HG03139 (cell line): ENCODE measurements around the gene KCNMB1.
A peak's percentile ranks its signal among the peaks of the same experiment; 100 is the strongest.

ENCODE experiments used
- ATAC-seq: cut with Tn5 transposase; IDR thresholded peaks from one replicate; pipeline ENCODE4 v1.9.1; 2021; ENCODE audit not compliant: unreplicated experiment

The KCNMB1 gene

DNA sequence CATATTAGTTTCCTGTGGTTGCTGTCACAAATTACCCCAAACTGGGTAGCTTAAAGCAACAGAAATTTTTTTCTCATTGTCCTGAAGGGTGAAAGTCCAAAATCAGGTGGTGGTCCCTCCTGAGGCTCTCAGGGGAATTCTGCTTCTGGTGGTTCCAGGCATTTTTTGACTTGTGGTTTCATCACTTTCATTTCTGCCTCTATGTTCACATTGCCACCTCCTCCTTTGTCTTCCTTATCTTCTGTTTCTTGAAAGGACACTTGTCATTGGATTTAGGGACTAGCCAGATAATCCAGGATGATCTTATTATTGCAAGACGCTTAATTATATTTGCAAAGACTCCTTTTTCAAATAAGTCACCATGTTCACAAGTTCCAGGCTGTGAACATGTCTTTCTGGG lies 43.2 kb downstream of the KCNMB1 start:
- no peak for ATAC-seq

DNA sequence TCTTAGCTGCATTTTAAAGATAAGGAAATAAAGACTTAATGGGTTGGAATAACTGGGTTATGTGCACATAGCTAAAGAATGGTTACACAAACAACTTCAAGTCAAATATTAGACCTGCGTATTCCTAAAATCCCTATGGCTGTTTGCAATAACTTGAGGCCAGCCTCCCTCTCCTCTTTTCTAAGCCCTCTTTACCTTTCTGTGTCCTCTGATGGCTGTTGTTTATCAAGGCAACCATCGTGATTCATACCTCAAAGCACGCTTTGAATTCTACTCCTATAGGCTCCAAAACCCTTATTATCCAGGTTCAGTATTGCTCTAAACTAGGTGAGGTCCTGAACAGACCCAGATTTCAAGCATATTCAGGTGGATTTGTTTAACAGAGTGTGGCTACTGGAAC lies 46.0 kb downstream of the KCNMB1 start:
- ATAC-seq, result no peak

DNA sequence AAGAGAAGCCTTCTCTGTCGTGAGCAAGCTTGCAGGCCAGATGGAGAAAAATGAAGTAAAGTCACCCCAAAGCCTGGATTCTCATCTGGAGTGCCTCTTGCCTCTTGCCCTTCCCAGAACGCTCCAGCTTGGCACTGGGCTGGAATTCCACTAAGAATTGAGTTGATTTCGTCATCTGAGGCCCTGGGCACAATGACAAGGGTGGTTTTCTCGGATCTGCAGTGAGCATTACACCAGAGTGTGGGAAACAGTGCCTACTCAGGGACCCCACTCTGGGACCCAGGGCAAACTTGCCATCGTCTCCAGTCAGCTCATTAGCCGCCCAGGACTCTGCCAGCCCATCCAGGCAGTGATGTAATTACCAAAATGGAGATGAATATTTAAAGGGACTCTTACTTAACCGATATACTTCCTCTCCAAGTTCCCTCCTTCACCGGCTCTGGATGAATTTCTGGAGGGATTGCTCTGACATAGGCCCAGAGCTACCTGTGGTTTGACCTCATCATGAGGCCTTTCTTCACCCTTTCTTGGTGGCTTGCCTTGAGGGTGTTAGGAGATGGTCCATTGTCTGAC lies 46.9 kb downstream of the KCNMB1 start:
- ATAC-seq, result no peak

DNA sequence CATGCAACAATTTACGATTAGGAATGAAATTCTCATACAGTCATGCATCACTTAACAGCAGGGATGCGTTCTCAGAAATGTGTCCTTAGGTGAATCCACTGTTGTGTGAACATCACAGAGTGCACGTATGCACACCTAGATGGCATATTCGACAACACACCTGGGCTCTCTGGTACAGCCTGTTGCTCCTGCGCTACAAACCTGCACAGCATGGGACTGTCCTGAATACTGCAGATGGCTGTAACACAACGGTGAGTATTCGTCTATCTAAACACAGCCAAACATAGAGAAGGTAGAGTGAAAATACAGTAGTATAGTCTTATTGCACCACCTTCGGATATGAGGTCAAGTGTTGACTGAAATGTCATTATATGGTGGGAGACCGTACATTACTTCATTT lies 47.6 kb downstream of the KCNMB1 start:
- ATAC-seq, result no peak

DNA sequence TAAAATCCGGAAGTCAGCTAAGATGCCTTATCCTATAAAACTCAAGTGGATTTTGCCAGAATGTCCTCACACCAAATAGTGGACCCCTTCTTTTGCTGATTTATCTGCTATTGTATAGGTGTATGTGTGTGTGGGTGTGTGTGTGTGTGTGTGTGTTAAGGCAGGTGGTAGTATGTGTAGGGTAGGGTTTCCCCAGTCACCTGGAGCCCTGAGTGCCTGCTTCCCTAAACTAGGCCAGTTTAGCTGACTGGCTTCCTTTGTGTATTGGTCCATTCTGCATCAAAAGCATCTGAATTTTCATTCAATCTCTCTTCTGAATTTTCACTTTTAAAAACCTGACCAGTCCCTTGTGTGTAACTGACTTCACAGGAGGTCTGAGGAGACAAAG lies 49.4 kb downstream of the KCNMB1 start:
- ATAC-seq, result no peak

DNA sequence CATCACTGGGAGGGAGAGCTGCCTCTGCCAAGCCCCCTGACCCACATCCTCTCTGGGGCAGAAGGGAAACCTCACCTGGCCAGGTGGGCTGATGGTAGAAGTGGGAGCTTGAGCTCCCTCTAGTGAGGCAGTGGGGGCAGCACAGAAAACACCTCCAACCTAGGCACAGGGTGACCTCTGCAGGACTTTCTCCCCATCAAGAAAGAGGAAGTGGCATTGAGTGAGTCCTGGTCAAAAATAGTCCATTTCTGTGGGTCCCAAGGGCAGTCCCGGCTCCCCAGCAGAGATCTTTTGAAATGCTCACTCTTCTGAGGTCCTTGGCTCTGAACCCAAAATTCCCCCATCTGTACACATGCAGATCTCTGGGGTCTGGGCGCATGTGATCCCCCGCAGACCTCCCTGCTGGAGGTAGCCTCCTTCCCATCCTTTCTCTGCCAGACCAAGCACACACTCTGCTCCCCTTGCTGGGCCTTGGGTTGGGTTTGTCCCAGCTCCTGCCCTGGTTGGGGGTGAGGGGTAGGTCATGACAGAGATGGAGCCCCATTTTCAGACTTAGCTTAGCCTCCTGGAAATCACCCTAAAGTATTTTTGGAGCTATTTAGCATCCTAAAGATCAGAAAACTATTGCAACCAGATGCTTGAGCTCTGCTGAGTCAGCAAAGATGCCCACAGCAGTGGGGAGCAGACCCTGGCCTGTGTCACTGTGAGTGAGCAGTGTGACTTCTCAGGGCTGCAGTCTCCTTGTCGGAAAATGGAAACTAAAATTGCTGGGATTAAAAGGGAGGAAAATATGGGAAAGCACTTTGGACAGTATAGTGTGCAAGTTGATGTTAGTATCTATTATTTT lies 50.0 kb downstream of the KCNMB1 start:
- peak; percentile 66 for ATAC-seq

DNA sequence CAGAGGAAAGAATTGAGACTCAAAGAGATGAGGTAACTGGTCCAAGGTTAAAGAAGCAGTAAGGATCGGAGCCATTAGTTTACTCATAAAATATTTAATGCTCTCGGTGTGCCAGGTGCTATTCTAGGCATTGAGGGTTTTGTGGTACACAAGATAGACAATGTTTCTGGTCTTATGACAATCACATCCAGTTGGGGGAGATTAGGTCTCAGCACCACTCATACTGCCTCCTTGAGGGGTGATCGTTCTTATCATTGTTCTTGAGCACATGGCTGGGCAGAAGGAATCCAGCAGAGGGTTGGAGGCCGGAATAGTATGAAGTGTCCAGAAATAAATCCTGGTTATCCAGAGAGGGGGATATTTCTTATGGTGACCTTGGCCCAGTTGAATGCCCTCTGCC lies 50.9 kb downstream of the KCNMB1 start:
- no peak for ATAC-seq

DNA sequence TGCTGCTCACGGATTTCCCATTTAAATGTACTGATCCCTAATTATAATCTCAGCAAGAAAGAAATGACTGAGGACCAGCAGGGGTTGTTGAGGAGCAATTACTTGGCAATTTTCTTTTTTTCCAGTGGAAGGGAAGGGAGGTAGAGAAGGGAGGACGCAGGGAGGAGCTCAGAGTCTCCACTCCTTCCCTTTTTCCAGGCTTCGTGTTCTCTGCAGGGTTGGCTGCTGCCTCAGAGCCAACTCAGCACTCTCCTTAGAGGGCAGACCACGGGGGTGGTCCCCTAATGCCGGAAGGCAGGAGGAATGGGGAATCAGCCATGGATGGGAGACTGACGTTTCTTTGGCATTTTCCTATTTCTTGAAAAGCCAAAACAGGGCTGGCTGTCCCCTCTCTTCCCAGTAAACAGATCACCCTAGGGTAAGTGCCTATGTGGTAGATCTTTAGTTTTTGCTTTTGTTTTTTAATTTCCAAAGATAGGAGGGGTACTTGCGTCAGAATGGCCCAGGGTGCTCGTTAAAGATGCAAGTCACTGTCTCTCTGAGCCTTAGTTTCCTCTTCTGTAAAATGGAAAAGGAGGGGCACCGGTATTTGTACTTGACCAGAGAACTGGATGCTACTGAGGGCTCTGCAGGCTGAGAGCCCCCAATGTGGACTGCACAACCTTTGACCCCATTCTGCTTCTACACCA lies 52.0 kb downstream of the KCNMB1 start:
- no peak for ATAC-seq

DNA sequence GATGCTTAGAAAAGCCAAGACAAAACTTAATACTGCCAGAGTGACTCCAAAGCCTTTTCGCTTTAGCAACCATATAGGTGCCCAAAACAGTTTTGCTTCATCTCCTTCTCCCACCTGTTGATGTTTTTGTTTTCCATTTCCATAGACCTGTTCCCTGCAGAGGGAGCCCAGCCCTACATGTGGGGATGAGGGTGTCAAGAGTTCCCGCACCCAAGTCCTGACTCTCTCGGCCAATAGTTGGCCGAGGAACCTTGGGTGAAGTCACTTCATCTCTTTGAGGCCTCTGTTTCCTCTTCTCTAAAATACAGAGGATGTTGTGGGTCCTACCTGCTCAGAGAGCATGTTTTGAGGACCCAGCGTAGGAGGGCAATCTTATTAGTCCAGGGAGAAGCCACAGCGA lies 53.1 kb downstream of the KCNMB1 start:
- ATAC-seq, result no peak

DNA sequence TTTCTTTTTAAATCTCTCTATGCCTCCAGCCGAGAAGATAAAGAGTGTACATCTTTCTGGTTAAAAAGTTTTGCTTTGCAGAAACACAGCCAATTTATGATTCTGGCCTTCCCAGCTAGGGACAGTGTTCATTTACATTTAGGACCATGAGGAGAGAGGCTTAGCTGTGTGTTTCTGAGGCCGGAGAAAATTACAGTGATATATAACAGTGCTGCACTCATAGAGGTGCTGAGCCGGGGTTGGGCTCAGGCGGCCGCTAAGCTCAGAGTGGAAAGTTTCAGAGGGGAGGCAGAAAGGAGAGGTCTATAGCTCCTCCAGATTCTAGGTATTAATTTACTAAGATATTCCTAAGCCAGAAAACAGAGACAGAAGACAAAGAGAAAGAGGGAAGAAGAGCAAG lies 54.5 kb downstream of the KCNMB1 start:
- ATAC-seq, result no peak

DNA sequence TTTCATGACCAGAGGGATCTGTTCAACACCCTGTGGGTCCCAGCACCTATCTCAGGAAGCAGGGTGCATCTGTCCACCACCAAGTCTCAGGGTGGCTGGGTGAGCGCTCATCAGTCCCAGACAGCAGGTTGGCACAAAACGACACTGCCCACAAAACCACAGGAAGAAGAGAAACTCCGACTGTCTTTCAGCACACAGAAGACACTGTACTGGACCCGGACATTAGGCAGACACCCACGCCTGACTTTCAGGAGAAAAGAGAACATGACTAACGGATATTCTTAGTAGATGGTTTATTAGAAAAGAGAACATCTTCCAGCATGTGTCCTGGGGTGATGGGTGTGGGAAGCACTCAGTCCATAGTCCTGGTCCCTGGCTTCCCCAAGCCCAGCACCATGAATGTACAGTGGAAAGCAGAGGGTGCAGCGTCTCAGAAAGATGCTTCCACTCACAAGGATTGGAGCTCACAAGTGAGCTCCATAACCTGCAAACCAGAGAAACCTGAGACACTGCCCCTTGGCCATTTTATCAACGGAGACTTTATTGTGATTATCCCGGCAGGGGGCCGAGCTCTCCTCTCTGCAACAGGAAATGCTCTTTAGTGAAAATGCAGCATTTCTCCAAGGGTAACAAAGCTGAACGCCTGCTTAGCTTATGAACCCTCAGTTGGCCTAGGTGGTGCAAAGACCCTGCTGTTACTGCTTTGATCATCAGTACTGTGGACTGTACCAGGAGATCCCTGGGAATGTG lies 55.8 kb downstream of the KCNMB1 start:
- peak; percentile 36 for ATAC-seq

DNA sequence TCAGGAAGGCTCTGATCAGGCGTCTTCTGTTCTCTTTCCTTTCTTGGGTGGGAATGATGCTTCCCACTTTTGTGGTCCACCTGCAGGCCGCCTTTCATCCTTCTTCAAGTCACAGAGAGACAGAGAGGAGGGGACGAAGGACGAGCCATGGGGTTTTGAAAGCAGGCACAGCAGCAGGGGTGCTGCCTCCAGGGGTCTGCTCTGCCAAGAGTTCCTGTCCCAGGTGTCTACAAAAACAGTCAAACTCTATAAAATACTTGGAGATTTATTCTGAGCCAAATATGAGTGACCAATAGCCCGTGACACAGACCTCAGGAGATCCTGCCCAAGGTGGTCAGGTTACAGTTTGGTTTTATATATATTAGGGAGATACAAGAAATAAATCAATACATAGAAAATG lies 57.1 kb downstream of the KCNMB1 start:
- no peak for ATAC-seq

DNA sequence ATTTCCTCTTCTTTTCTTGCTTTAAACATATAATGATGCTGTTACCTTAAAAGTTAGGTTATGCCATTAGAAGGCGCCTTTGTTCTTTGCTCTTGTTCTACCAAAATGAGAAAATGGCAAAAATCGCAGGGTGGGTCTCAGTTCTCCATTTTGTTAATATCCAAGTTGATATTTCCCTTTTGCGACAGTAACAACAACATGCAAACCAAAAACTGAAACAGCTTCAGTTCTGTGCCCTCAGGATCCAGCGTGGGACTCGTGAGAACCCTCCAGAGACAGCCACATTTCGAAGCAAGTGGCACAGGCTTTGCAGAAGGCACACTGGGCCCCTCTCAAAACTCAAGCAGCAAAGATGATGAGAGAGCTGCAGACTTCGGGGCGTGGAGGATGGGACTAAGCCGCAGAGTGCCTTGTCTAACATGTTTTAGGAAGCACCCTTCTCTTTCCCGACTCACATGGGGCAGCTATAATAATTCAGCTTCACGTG lies 58.6 kb downstream of the KCNMB1 start:
- ATAC-seq, result no peak

DNA sequence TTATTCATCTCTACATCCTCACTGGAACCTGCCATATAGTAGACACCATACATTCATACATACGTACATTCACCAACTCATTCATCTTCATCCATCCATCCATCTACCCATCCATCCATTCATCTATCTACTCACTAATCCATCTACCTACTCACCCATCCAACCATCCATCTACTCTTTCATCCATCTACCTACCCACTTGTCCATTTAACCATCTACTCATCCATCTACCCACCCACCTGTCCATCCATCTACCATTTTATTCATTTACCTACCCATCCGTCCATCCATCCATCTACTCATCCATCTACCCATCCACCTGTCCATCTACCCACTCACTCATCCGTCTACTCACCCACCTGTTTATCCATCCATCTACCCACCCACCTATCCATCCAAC lies 59.6 kb downstream of the KCNMB1 start:
- no peak for ATAC-seq

DNA sequence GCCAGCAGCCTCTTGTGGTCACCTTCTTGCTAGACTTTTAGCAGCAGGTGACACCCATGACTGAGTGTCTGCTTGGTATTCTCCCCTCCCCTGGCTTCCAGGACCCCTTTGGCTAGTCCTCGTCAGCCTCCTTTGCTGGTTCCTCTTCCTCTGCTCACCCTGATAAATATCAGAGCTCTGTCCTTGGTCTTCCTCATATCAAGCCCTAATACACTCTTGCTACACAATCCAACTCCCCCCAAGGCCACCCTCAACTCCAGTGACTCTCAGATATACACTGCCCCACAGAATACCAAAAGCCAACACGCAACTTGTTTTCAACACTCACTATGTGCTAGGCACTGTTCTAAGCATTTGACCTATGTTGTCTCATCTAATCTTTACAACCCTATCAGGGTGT lies 61.3 kb downstream of the KCNMB1 start:
- ATAC-seq, result no peak

DNA sequence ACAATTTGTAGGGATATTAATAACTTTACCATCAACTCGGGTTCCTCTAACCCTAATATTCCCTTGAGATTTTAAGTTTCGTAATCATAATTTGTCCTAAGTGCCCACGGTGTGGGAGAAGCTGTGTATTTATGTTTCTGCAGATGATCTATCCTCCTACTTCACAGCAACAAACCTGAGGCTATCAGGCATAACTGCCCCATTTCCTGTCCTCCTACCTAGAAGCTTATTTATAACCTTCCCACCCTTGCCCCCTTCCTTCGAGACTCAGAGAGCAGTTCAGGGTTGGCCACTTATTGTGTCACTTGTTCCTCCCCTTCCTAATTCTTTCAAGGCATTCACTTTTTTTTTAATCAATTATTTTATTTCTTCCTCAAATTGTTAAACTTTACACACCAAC lies 62.0 kb downstream of the KCNMB1 start:
- peak; percentile 44 for ATAC-seq
